ENCODE measurements around the gene VEGFA.
A peak's percentile ranks its signal among the peaks of the same experiment; 100 is the strongest.
"Not testable (repeated sequence)": the region's sequence is repeated elsewhere in the genome, so short reads cannot be mapped to it uniquely, and the experiment has no call there.

The VEGFA gene

DNA sequence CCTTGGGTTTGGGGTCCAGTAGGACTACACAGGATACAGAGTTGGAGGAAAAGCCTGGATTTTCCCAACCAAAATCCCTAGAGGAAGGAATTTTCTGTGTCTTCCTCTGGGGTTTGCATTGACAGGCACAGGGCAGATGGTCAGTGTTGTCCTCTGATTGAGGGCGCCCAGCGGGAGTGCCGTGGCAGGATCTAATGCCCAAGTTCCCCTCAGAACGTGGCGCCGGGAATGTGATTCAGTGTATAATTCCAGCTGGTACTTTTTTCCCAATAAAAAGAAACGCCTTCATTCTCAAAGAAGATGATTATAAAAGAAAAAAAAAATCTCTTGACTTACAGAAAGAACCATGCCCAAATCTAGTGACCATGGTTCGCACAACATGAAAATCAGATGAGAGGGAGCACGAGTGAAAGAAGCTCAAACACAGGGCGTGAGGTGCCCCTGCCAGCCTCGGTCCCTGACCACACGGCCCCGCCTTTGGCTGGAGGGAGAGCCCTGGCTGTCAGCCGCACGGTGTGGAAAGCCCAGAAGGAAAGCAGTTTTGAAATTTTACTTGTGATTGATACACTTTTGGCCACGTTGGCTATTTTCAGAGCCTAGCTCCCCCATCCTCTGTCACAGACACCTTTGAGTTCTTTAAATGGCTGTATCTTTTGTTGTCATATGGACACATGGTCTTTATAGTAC is 31.6 kb downstream of the VEGFA start:
- DNase-seq (ENCODE audit: low read depth in 2 of 2) = no peak

DNA sequence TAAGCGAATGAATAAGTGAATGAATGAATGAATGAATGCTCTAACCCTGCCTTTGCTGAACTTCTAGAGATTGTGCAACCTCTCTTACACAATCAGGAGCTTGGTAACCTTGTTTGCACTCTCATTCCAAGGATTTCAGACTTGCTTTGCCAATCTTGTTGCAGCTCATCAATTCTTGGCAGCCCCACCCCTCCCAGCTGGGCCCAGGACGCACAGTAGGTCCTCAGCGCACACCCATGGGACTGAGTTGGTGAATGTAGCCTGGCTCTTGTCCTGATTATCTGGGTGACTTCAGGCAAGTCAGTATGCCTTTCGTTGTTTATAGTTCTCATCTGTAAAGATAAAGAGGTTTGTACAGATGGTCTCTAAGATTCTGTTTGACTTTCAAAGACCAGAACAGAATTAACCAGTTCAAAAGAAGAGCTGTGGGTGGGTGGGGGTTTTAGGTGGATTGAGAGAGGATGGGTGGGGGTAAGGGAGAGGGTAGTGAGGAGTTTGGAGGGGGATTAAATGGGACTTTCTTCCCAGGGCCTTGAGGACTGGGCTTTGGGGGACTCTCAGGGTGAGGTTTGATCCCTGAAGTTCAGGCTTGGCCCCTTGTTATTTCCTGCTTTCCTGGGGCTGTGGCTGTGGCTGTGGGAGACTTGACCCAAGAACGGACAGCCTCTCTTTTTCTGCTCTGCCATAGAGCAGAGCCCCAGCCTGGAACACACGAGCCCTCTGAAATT is 33.2 kb downstream of the VEGFA start:
- DNase-seq (ENCODE audit: low read depth in 2 of 2) = no peak

DNA sequence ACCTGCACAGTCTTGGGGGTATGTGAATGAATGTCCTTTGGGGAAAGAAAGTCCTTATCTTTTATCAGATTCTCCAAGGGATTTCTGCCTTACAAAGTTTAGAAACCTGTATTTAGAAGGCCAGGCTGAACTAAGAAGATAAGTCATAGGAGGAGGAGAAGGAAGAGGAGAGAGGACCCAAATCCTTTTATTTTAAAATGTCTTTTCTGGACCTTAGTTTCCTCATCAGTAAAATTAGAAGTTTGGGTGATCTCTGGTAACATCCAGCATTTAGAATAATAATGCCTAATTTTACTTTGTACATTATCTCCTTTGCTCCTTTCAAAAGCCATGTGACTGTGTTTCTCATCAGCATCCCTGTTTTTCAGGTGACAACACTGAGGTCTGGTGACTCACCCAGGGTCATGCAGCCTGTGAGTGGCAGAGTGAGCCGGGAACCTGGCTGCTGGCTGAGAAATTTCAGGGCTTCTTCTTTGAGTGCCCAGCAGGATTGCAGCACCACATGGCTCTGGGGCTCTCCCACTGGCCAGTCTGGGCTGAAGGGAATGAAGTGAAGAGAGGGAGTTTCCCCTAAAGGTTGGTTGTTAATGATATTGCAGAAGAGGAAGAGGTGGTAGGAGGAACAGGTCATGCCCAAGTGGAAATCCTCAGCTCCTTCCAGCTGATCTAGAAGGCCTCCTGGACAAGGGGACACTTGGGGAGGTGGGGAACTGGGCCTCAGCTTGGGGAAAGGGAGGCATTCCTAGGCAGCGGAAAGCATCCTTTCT is 34.0 kb downstream of the VEGFA start:
- DNase-seq (ENCODE audit: low read depth in 2 of 2) = no peak

DNA sequence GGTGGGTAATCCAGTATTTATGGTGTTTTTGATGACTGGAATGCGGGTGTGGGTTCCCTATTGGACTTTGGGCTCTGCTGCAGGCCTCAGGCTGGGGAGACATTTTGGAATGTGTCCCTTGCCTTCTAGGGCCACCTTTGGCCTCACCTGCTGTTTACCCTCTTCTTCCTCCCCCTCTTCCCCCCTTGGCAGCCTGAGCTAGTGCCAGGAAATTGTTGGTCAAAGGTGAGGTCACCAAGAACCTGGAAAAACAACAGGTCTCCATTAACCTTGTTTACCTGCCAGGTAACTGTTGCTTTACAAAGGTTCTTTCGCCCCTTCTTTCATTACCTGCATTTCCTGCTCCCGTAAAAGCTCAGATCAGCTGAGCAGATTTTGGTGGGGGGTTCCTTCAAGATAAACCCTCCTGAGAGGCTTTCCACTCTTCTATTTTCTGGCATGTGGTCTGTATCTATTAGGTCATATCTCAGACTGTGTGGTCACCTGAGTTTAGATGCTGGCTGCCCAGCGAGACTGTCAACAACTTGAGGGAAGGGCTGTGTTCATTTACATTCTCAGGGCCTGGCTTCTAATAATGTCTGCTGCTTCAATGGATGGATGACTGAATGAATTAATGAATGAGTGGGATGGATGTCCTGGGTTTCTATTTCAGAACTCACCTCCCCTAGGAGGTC is 34.7 kb downstream of the VEGFA start:
- DNase-seq (ENCODE audit: low read depth in 2 of 2) = no peak

DNA sequence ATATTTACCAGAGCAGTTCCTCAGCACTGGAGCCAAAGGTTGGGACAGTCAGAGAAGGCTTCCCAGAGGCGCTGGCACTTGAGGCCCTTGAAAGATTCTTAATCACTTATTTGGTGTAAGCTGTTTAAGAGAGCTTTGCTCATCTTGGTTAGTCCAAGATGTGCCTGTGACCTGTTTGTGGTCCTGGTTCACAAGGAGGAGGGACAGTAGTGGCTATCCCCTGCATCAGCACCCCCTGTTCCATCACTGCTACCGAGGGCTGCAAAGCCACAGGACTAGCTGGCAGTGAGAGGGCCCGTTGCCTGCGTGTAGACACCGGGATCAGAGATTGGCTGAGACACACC is 35.7 kb downstream of the VEGFA start:
- DNase-seq (ENCODE audit: low read depth in 2 of 2) = no peak

DNA sequence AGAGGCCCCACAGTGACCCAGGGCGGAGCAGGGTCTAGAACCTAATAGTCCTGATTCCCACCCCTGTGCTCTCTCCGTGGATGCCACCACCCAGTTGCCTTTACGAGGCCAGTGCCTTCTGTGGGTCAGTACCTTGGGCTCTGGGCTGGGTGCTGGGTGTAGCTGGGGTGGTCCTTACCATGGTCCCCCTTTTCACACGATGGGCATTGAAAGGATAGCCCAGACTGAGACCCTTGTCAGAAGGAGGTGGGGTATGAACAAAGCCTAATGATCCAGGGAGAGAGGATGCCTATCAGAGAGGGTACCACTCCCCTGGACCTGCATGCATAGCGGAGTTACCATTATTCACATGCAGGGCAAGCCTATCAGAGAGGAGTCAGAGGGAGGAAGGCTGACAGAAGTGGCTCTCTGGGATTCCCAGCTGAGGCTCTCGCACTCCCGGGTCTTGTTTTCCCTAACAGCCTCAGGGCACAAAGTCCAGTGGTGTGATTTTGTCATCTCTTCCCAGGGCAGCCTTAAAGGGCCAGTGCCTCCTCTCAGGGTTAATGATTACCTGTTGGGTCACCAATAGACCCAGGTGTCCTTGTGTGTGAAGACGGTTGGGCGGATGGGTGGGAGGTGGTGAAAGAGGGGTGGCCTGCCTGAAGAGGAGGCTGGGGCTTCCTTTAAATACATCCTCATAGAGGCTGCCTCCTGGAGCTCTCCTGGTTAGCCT is 36.2 kb downstream of the VEGFA start:
- DNase-seq (ENCODE audit: low read depth in 2 of 2) = no peak

DNA sequence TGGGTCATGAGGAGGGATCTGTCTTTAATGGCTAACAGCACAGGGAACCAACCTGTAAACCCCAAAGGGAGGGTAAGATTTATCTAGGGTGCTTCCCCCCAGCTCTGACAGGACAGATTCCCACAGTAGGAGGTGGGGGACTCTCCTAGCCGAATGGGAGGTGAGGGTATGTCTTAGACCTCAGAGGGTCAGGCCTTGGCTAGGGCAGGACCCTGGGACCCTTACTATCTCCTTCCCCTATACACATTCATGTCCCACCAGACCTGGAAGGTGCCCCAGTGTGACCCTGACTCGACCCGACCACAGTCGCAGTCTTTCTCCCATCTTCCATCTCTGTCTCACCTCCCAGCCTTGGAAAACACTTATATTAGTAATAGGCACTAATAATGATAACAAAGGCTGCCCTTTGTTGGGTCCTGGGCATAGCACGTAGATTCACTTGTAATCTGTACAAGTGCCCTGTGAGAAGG is 36.8 kb downstream of the VEGFA start:
- DNase-seq (ENCODE audit: low read depth in 2 of 2) = no peak

DNA sequence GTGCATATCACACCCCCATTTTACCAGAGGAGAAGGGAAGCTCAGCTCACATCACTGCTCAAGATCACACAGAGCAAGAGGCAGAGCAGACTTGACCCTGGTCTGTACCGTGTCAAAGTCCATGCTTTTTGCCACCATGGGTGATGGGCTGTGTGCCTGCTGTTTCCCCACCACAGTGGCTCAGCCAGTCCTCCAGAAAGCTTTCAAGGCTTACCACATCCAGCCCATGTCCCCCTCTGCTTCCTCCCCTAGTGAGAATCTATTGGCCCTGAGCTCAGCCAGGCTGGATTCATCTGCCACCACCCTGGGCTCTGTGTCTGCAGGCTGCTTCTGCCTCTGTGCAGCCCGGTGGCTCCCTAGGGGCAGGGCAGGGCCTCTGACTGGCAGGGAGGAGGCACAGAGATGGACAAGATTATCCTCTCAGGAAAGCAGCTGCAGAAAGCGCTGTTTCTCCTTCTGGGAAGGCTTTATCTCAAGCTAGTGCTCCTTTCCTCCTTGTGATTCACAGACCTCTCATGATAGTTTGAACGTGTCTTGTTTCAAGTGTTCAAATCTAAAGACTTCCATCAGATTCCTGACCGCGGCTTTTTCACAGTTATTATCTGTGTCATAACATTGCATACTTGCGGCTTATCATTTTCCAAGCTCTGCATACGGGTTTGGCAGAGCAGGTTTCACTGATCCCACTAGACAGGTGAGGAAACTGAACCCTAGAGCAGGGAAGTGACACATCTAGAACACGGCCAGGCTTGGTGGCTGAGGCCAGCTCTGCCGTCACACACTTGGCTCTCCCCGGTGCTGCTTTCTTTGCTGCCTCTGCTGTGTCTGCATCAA is 37.4 kb downstream of the VEGFA start:
- DNase-seq (ENCODE audit: low read depth in 2 of 2) = no peak

DNA sequence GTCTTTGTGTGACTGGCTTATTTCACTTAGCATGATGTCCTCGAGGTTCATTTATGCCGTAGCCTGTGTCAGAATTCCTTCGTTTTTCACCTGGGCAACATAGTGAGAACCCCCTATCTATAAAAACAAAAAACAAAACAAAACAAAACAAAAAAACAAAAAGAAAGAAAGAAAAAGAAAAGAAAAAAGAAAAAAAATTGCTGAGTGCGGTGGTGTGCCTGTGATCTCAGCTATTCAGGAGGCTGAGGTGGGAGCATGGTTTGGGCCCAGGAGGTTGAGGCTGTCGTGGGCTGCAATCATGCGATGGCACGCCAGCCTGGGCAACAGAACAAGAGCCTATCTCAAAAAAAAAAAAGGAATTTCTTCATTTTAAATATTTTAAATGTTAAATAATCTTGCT is 38.4 kb downstream of the VEGFA start:
- no peak for DNase-seq (ENCODE audit: low read depth in 2 of 2)

DNA sequence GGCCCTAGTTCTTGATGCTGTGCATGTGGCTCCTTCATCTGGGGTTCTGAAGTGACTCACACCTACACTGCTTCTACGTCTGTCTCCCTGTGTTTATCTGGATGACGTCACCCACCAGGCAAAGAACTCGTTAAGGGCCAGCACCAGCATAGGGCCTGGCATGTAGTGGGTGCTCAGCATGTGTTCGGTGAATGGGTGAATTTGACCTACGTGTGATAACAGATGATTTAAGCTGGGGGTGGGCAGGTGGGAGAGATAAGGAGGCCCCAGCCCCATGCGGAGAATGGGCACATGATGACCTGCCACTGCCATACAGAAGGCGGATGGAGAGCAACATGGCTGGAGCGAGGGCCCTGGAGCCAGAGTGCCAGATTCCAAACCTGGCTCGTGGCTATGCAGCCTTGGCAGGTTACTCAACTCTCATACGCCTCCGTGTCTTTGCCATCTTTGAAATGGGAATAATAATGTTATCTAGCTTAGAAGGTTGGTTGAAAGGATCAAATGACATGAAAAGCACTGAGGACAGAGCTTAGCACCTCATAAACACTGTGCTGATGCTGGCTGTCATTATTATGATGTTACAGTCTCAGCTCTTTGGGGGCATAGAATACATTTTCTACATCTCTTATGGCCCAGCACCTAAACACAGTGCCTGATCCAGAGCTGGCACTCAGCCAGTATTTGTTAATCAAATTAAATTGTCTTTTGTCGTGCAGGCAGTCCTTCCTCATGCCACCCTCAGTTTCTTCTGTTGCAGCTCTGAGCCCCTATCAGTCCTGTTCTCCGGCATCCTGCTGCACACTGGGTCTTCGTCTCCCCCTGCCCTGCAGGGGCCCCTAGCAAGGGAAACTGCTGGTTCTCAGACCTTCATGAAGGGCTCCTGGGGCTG is 39.6 kb downstream of the VEGFA start:
- DNase-seq (ENCODE audit: low read depth in 2 of 2) = no peak

DNA sequence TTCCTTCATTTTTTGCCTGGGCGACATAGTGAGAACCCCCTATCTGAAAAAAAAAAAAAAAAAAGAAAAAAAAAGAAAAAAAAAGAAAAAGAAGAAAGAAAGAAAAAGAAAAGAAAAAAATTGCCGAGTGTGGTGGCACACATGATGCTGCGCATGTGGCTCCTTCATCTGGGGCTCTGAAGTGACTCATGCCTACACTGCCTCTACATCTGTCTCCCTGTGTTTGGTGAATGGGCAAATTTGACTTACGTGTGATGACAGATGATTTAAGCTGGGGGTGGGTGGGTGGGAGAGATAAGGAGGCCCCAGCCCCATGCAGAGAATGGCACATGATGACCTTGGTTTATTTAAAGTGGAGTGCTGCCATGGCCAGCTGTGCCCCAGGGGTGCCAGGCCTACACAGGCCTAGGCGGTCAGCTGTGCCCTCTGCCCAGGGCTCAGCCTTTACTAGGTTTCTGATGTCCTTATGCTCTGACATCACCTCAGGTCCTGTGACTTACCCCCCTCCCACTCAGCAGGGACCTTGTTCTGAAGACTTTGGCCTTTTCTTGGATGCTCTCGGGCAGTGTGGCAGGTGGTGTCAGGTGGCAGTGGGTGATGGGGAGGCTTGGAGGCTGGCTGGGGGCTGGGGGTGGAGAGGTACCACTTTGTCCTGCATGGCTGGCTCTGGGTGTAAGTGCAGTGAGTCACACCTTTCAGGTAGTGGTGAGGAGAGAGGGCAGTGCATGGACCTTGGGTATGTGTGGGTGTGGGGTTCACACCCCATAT is 41.1 kb downstream of the VEGFA start:
- DNase-seq (ENCODE audit: low read depth in 2 of 2) = no peak

DNA sequence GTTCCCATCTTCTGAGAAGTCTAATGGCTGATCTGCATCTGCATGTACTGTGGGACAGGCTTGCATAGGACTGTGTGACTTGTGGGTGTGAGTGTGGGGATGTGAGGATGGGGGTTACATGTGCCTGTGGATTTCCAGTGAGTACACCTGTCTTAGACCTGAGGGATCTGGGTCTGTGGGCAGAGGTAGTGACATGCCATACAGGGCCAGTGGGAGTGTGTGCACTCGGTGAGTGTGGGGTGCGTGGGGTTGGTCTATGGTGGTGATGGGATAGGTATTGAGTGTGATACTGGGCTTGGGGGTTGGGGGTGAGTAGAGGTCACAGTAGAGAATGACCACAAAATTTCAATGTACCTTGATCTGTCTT is 41.7 kb downstream of the VEGFA start:
- no peak for DNase-seq (ENCODE audit: low read depth in 2 of 2)

DNA sequence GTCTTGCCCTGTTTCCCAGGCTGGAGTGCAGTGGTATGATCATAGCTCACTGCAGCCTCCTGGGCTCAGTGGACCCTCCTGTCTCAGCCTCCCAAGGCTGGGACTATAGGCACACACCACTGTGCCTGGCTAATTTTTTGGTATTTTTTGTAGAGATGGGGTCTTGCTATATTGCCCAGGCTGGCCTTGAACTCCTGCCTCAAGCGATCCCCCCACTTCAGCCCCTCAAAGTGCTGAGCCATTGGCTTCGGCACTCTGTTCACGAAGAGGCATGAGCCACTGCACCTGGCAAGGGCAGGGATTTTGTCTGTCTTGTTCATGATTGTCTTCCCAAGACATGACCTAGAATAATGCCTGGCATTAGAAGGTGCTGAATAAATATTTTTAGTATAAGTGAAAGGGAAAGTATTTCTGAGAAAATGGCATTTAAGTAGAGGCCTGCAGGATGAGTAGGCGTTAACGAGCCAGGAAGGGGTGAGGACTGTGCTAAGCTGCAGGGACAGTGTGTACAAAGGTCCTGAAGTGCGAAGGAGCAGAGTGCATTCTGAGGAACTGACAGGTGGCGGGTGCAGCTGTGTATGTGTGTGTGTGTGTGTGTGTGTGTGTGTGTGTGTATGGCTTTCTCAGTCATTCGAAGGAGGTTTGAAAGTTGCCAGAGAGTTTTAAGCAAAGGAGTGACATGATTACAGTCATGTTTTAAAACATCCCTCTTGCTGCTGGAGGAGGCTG is 43.0 kb downstream of the VEGFA start:
- DNase-seq (ENCODE audit: low read depth in 2 of 2) = no peak

DNA sequence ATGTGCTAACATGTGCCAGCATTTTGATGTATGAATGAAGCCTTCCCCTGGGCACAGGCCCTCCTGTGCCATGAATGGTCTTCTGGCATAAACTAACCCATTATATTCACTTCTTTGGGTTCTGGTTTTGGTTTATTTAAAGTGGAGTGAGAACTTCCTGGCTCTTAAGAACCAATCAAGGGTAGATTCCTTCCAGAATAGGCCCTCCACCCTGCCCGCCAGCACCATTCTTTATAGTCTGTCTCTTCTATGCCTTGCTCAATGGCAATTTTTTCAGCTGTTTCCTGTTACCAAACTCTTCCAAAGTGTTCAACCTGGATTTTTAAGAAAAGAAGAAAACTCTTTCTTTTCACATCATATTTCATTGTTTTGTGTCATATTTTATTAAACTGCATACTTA is 44.1 kb downstream of the VEGFA start:
- no peak for DNase-seq (ENCODE audit: low read depth in 2 of 2)

DNA sequence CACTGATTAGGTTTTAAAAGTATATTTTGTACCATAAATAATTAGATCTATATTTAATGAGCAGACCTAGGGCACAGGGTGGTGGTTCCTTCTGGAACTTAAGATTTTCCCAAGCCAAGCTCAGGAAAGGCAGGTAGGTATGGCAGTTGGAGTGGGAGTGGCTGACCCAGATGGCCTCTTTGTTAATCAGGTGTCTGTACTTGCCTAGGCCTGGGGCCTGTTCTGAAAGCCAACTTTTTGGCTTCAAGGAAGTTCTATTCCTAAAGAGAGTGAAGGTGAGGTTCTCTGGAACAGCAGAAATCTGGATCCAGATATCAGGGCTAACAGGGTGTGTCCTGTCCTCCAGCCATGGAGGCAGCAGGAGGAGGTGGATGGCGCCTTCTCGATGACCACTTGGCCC is 44.9 kb downstream of the VEGFA start:
- DNase-seq (ENCODE audit: low read depth in 2 of 2) = no peak

DNA sequence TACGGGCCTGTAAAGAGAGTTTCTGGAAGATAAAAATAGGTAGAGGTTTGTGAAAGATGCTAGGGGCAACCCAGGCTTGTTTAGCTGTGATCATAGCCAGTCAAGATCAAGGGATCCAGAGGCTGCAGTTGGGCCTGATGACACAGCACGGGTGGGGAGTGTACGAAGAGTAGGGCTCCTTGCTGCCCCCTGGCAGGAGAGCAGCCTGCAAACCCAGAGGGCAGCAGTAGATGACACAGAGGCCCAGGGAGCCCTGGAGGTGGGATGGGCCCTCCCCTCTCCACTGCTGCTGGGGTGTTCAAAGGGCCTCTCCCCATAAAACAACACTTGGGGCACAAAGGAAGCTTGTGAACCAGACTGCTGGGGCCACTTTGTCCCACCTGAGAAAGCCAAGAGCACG is 47.2 kb downstream of the VEGFA start:
- DNase-seq (ENCODE audit: low read depth in 2 of 2) = peak in 1 of 2 donors; percentile 9

DNA sequence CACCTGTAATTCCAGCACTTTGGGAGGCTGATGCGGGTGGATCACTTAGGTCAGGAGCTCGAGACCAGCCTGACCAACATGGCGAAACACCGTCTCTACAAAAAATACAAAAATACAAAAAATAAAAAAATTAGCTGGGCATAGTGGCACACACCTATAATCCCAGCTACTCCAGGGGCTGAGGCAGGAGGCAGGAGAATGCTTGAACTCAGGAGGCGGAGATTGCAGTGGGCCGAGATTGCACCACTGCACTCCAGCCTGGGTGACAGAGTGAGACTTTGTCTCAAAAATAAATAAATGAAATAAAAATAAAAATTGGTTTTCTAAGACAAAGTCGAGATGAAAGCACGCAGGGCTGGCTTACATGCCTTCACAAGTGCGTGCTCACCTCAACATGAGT is 49.0 kb downstream of the VEGFA start:
- DNase-seq (ENCODE audit: low read depth in 2 of 2) = not testable (repeated sequence)

DNA sequence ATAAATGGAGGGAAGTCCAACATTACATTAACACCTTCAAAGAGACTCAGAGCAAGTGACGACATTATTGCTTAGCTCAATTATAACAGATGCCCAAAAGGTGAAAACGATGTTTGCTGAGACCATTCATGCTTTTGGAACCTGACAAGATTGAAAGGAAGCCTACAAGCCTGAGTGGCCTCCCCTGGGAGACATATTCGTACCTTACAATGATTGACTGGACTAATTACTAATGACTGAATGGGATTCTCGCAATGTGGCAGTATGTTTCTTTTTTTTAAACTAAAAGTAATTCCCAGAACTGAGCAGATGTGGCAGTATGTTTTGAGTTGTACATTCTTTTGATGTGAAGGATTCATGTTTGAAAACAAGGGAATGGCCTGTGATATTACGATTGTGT is 49.9 kb downstream of the VEGFA start:
- DNase-seq (ENCODE audit: low read depth in 2 of 2) = no peak
